HCT116 (cell line): ENCODE data around the gene PGPEP1.

Experiments
- CEBPB ChIP-seq: IDR thresholded peaks from 2 replicates; pipeline ENCODE4 v1.6.1; 2012; ENCODE audit warnings: low read depth
- EGR1 ChIP-seq: IDR thresholded peaks from 2 replicates; pipeline ENCODE4 v1.6.1; 2012; ENCODE audit warnings: low read depth
- EZH2 ChIP-seq: fragments of 200-600 bp; sonication (generic); IDR thresholded peaks from 2 replicates; pipeline ENCODE4 v1.6.1; 2017; ENCODE audit warnings: antibody characterized with exemption, mixed run types
- EZH2phosphoT487 ChIP-seq: fragments of 200-600 bp; IDR thresholded peaks from 2 replicates; pipeline ENCODE4 v1.6.1; 2018; ENCODE audit warnings: antibody characterized with exemption, borderline replicate concordance
- POLR2A ChIP-seq: IDR thresholded peaks from 2 replicates; pipeline ENCODE4 v1.7.0; 2011; ENCODE audit warnings: borderline replicate concordance; ENCODE audit not compliant: insufficient read depth, insufficient read length; ENCODE audit errors: extremely low read depth
- SP1 ChIP-seq: IDR thresholded peaks from 2 replicates; pipeline ENCODE4 v1.6.1; 2012; ENCODE audit warnings: low read depth
- SRF ChIP-seq: IDR thresholded peaks from 2 replicates; pipeline ENCODE4 v1.6.1; 2012; ENCODE audit warnings: low read depth
- YY1 ChIP-seq: IDR thresholded peaks from 2 replicates; pipeline ENCODE4 v1.6.1; 2011; ENCODE audit warnings: low read length, low read depth, moderate library complexity, mild to moderate bottlenecking; ENCODE audit not compliant: insufficient replicate concordance; ENCODE audit errors: extremely low read depth
- TF ChIP-seq, protein P1 (sequence below), 3 experiments: fragments of 200-600 bp in 1 of 3; sonication (generic) in 1 of 3; IDR thresholded peaks in 2 of 3; conservative IDR thresholded peaks in 1 of 3; 2 replicates each; pipeline ENCODE4 v1.5.1; 2012 to 2017; ENCODE audit warnings: low read depth in 2 of 3, low read length in 2 of 3, antibody characterized with exemption in 1 of 3, borderline replicate concordance in 1 of 3, control low read depth in 1 of 3, mild to moderate bottlenecking in 1 of 3, mixed read lengths in 1 of 3, mixed run types in 1 of 3, moderate library complexity in 1 of 3; ENCODE audit not compliant: insufficient read depth in 1 of 3
- TF ChIP-seq, protein P2 (sequence below): IDR thresholded peaks from 2 replicates; pipeline ENCODE4 v1.6.1; 2012

DNA sequence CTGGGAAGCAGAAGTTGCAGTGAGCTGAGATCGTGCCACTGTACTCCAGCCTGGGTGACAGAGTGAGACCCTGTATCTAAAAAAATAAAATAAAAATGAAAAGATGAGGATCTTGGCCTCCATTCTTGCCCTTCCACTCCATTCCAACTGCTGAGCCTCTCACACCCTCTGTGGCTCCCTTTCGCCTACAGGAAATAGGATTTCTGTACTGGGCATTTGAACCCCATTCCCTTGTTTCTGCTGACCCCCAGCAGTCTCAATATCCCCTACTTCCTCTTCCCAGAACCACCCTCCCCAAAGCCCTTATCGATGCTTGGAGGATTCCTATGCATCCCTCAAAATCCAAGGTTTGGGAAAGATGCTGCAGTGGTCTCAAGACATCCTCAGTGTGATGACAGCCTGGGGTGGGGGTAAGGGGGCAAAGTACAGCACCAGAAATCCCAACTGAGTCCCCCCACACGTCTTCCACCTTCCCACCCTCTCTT lies 33.1 kb downstream of the PGPEP1 start:
- TF ChIP-seq YY1 (no peak), EGR1 (no peak), SP1 (no peak), POLR2A (no peak), SRF (no peak), EZH2 (no peak), CEBPB (no peak), EZH2phosphoT487 (no peak)
- TF ChIP-seq, protein P1, sequence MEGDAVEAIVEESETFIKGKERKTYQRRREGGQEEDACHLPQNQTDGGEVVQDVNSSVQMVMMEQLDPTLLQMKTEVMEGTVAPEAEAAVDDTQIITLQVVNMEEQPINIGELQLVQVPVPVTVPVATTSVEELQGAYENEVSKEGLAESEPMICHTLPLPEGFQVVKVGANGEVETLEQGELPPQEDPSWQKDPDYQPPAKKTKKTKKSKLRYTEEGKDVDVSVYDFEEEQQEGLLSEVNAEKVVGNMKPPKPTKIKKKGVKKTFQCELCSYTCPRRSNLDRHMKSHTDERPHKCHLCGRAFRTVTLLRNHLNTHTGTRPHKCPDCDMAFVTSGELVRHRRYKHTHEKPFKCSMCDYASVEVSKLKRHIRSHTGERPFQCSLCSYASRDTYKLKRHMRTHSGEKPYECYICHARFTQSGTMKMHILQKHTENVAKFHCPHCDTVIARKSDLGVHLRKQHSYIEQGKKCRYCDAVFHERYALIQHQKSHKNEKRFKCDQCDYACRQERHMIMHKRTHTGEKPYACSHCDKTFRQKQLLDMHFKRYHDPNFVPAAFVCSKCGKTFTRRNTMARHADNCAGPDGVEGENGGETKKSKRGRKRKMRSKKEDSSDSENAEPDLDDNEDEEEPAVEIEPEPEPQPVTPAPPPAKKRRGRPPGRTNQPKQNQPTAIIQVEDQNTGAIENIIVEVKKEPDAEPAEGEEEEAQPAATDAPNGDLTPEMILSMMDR (IDR thresholded peaks at IDR 0.05 in 2 of 3, conservative IDR thresholded peaks at IDR 0.05 in 1 of 3; ENCODE audit: borderline replicate concordance in 1 of 3, insufficient read depth in 1 of 3, low read depth in 2 of 3, low read length in 2 of 3): no peak
- TF ChIP-seq, protein P2, sequence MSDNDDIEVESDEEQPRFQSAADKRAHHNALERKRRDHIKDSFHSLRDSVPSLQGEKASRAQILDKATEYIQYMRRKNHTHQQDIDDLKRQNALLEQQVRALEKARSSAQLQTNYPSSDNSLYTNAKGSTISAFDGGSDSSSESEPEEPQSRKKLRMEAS: no peak
